K562 (cell line): Measurements from ENCODE around the gene OR2B2.

Experiments
- EZH2 ChIP-seq: IDR thresholded peaks from 2 replicates; pipeline ENCODE4 v1.6.1; 2012; ENCODE audit warnings: low read depth, mild to moderate bottlenecking, inconsistent platforms, low read length, borderline replicate concordance
- POLR2AphosphoS2 ChIP-seq: IDR thresholded peaks from 2 replicates; pipeline ENCODE4 v1.6.1; 2012; ENCODE audit warnings: low read length, improper control_type of control experiment

GRCh38 chr6:27883136-27883535, 29.1 kb downstream of the OR2B2 start:
- TF ChIP-seq EZH2 (no peak), POLR2AphosphoS2 (no peak)
